Small intestine (tissue), 7 donors: ENCODE results near the gene TCP11. TPM values are rescaled to one million over a fixed set of nuclear protein-coding genes. Genes with fewer than 3 reads are reported as not detected.

Source experiments
- DNase-seq, 2 donors: peaks; one replicate each; pipeline versions ENCODE4 v3.0.0 to v3.0.0-alpha.2; 2013
- FAIRE-seq: peaks from 2 replicates; lab custom pipeline; 2012; peaks lifted over from hg19 to GRCh38; lab: Jason Lieb, UNC
- H3K27ac ChIP-seq, 3 donors: one replicate each; pipeline ENCODE4 v1.5.1; 2013; ENCODE audit warnings: low read length in 2 of 3, mild to moderate bottlenecking in 2 of 3, control low read depth in 1 of 3, inconsistent platforms in 1 of 3, low read depth in 1 of 3, moderate library complexity in 1 of 3
- H3K27me3 ChIP-seq, 3 donors: one replicate each; pipeline ENCODE4 v1.6.1; 2013; ENCODE audit warnings: low read length in 3 of 3, inconsistent platforms in 1 of 3; ENCODE audit not compliant: control insufficient read depth in 3 of 3, insufficient read depth in 3 of 3
- H3K36me3 ChIP-seq, 3 donors: one replicate each; pipeline ENCODE4 v1.6.1; 2013; ENCODE audit warnings: low read length in 3 of 3, inconsistent platforms in 1 of 3, low read depth in 1 of 3, mild to moderate bottlenecking in 1 of 3, moderate library complexity in 1 of 3; ENCODE audit not compliant: control insufficient read depth in 3 of 3, insufficient read depth in 2 of 3
- H3K4me1 ChIP-seq, 3 donors: one replicate each; pipeline ENCODE4 v1.6.1; 2013; ENCODE audit warnings: low read length in 2 of 3, inconsistent platforms in 1 of 3, low read depth in 1 of 3, mild to moderate bottlenecking in 1 of 3, moderate library complexity in 1 of 3; ENCODE audit not compliant: control insufficient read depth in 3 of 3, insufficient read depth in 2 of 3
- H3K4me3 ChIP-seq, 3 donors: one replicate each; pipeline ENCODE4 v1.5.1; 2013; ENCODE audit warnings: low read length in 3 of 3, control low read depth in 1 of 3, inconsistent platforms in 1 of 3, low read depth in 1 of 3, mild to moderate bottlenecking in 1 of 3, moderate library complexity in 1 of 3
- H3K9me3 ChIP-seq, 2 donors: one replicate each; pipeline ENCODE4 v1.6.1; 2013; ENCODE audit warnings: low read depth in 1 of 2, low read length in 1 of 2; ENCODE audit not compliant: control insufficient read depth in 2 of 2, insufficient read depth in 1 of 2
- WGBS, 3 donors: extraction: QIAGEN DNeasy Blood & Tissue Kit; methylation state at CpG; one replicate each; pipeline ENCODE4 v1.1.7; 2013; 5-methylcytosine and 5-hydroxymethylcytosine counted together
- polyA plus RNA-seq, 4 donors: library from polyadenylated mRNA; stranded (reverse) in 3 of 4; unstranded in 1 of 4; fragments of 200-250 nt in 3 of 4; fragments of 120-200 nt in 1 of 4; gene quantifications; one replicate each; pipeline versions ENCODE4 v1.2.1 to v1.2.3, GENCODE V29; 2013
- donor health status: healthy with polysubstance abuse.
- donor health status: control.
- donor health status: control.
- donor health status: Bipolar disorder and iron deficiency.
- donor health status: healthy.

The TCP11 gene
- polyA plus RNA-seq, 4 donors, result 0.03 TPM; not detected in 3

- WGBS, 3 donors, result 81 to 93% (median 88%) methylated on average over 24 of the region's 24 CpGs
- no peak overlapping the region for H3K27ac ChIP-seq
- peaks cover 4 to 90% (median 13%) of the 10 kb centered on the region in 3 donors for H3K36me3 ChIP-seq
- peaks cover 0 to 6% (median 0%) of the 10 kb centered on the region in 3 donors for H3K4me1 ChIP-seq
- FAIRE-seq (no peak), DNase-seq (no peak)
- H3K4me3 ChIP-seq, result no peak overlapping the region
- no peaks in the 10 kb centered on the region for H3K27me3 ChIP-seq
- H3K9me3 ChIP-seq, result no peaks in the 10 kb centered on the region
Measured at GRCh38 chr6:35088281-35089215, 52.6 kb downstream of the TCP11 start.

GRCh38 chr6:35087361-35088280 is 53.5 kb downstream of the TCP11 start:
- WGBS, 3 donors, result 90 to 93% (median 91%) methylated on average over 17 to 22 of the region's 22 CpGs
- DNase-seq, result no peak

GRCh38 chr6:35086636-35087360 is 54.3 kb downstream of the TCP11 start:
- DNase-seq (no peak), FAIRE-seq (no peak)
- no peaks in the 10 kb centered on the region for H3K4me1 ChIP-seq
- H3K27me3 ChIP-seq, result no peaks in the 10 kb centered on the region
- no peak overlapping the region for H3K27ac ChIP-seq
- H3K4me3 ChIP-seq, result no peak overlapping the region
- no peaks in the 10 kb centered on the region for H3K9me3 ChIP-seq
- WGBS, 3 donors, result 85 to 91% (median 89%) methylated on average over 10 to 12 of the region's 12 CpGs
- peaks cover 8 to 96% (median 16%) of the 10 kb centered on the region in 3 donors for H3K36me3 ChIP-seq

More at GRCh38 chr6:35087361-35088280, 53.5 kb downstream of the TCP11 start:
- H3K36me3 ChIP-seq, result peaks cover 4 to 96% (median 14%) of the 10 kb centered on the region in 3 donors
- H3K4me1 ChIP-seq, result peaks cover 0 to 4% (median 0%) of the 10 kb centered on the region in 3 donors
- H3K4me3 ChIP-seq, result no peak overlapping the region
- H3K27me3 ChIP-seq, result no peaks in the 10 kb centered on the region
- H3K9me3 ChIP-seq, result no peaks in the 10 kb centered on the region
- FAIRE-seq, result no peak
- H3K27ac ChIP-seq, result no peak overlapping the region

GRCh38 chr6:35086282-35086632 is 54.9 kb downstream of the TCP11 start:
- no peaks in the 10 kb centered on the region for H3K27me3 ChIP-seq
- no peak overlapping the region for H3K4me3 ChIP-seq
- WGBS, 3 donors, result 90 to 95% (median 91%) methylated on average over 10 of the region's 10 CpGs
- no peaks in the 10 kb centered on the region for H3K9me3 ChIP-seq
- H3K4me1 ChIP-seq, result no peaks in the 10 kb centered on the region
- peaks cover 8 to 96% (median 16%) of the 10 kb centered on the region in 3 donors for H3K36me3 ChIP-seq
- FAIRE-seq (no peak), DNase-seq (no peak)
- H3K27ac ChIP-seq, result no peak overlapping the region

DNA sequence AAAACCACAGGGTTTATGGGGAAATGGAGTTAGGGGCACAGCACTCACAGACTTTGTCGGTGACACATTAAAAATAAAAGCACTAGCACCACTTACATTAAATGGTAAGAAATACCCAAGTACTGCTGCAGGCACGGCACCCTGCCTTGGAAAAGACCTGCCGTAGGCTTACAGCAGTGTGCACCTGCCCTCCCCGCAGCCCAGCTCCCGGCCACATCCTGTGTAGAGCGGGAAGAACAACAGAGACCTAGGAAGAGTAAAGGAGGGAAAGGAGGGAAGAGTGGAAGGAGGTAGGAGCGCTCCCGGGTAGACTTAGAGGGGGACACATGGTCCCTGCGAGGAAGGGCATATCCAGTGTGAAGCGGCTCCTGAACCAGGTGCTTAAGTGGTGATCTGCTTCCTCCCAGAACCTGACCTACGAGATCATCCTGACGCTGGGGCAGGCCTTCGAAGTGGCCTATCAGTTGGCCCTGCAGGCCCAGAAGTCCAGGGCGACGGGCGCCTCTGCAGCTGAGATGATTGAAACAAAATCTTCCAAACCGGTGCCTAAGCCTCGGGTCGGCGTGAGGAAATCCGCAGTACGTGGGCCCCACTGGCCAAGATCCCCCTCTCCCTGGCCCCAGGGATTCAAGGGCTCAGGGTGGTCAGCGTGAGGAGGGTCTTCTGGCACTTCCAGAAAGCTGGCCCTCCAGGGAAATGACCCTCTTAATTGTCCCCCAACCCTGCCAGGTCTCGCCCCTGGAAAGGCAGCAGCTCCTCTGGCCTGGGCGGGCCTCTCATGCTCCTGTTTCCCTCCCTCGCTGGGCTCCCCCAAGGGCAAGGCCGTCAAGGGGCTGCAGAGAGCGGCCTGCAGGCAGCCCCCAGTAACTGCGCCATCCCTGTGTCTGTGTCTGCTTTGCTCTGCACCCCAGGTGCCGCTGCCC is 55.5 kb downstream of the TCP11 start:
- H3K4me1 ChIP-seq, result no peaks in the 10 kb centered on the region
- no peaks in the 10 kb centered on the region for H3K27me3 ChIP-seq
- no peaks in the 10 kb centered on the region for H3K9me3 ChIP-seq
- no peak for DNase-seq
- no peak overlapping the region for H3K4me3 ChIP-seq
- WGBS, 3 donors, result 94 to 96% (median 96%) methylated on average over 30 of the region's 30 CpGs
- H3K36me3 ChIP-seq, result peaks cover 8 to 98% (median 16%) of the 10 kb centered on the region in 3 donors
- no peak overlapping the region for H3K27ac ChIP-seq
- no peak for FAIRE-seq

- Histone ChIP-seq H3K4me3 (no peak overlapping the region), H3K27me3 (no peaks in the 10 kb centered on the region), H3K36me3 (peaks cover 8 to 100% (median 16%) of the 10 kb centered on the region in 3 donors), H3K27ac (no peak overlapping the region), H3K9me3 (no peaks in the 10 kb centered on the region), H3K4me1 (no peaks in the 10 kb centered on the region)
- FAIRE-seq (no peak), DNase-seq (no peak)
- 90 to 94% (median 93%) methylated on average over 12 of the region's 12 CpGs for WGBS, 3 donors
Measured at GRCh38 chr6:35084511-35085203, 56.5 kb downstream of the TCP11 start.

GRCh38 chr6:35084041-35084491 is 57.1 kb downstream of the TCP11 start:
- H3K4me3 ChIP-seq, result no peak overlapping the region
- no peak for FAIRE-seq
- no peaks in the 10 kb centered on the region for H3K27me3 ChIP-seq
- H3K4me1 ChIP-seq, result no peaks in the 10 kb centered on the region
- 85 to 88% (median 86%) methylated on average over 14 of the region's 14 CpGs for WGBS, 3 donors
- no peak for DNase-seq
- H3K27ac ChIP-seq, result no peak overlapping the region
- no peaks in the 10 kb centered on the region for H3K9me3 ChIP-seq
- H3K36me3 ChIP-seq, result peaks cover 8 to 100% (median 16%) of the 10 kb centered on the region in 3 donors
